Glutamatergic neuron (in vitro differentiated cells): ENCODE results near the gene MFAP5. TPM values are rescaled to one million over a fixed set of nuclear protein-coding genes. Genes with fewer than 3 reads are reported as not detected.

Experiments used
- DNase-seq: peaks from one replicate; pipeline ENCODE4 v3.0.0; 2022
- H3K27ac Mint-ChIP-seq: one replicate; pipeline ENCODE4 v1.8.0; 2020; ENCODE audit warnings: mild to moderate bottlenecking, mixed read lengths, inconsistent platforms; ENCODE audit not compliant: unreplicated experiment
- H3K27me3 Mint-ChIP-seq: one replicate; pipeline ENCODE4 v1.8.0; 2020; ENCODE audit warnings: mild to moderate bottlenecking, moderate library complexity, mixed read lengths, inconsistent platforms; ENCODE audit not compliant: unreplicated experiment
- H3K36me3 Mint-ChIP-seq: one replicate; pipeline ENCODE4 v1.8.0; 2020; ENCODE audit warnings: mild to moderate bottlenecking, mixed read lengths, inconsistent platforms; ENCODE audit not compliant: unreplicated experiment
- H3K4me1 Mint-ChIP-seq: one replicate; pipeline ENCODE4 v1.8.0; 2020; ENCODE audit warnings: mild to moderate bottlenecking, low read depth, mixed read lengths, inconsistent platforms; ENCODE audit not compliant: unreplicated experiment
- H3K4me3 Mint-ChIP-seq: one replicate; pipeline ENCODE4 v1.8.0; 2020; ENCODE audit warnings: mild to moderate bottlenecking, mixed read lengths, inconsistent platforms; ENCODE audit not compliant: unreplicated experiment
- H3K9me3 Mint-ChIP-seq: one replicate; pipeline ENCODE4 v1.8.0; 2020; ENCODE audit warnings: mild to moderate bottlenecking, moderate library complexity, mixed read lengths, inconsistent platforms; ENCODE audit not compliant: unreplicated experiment
- total RNA-seq: library from RNA; stranded (reverse); fragmentation: NEBNext Ultra II Directional; extraction: Animal tissue kit (Norgen Biotek cat#: 25700); gene quantifications from one replicate; pipeline ENCODE4 v1.2.1, GENCODE V29; 2021; ENCODE audit not compliant: unreplicated experiment
- TF ChIP-seq, protein P1 (sequence below): fragments of 200-600 bp; sonication (generic); IDR thresholded peaks from one replicate; pipeline ENCODE4 v1.5.0; 2021; ENCODE audit not compliant: partially characterized antibody, unreplicated experiment

The MFAP5 gene
- total RNA-seq, 1 donor from 2014 or later: not detected

DNA sequence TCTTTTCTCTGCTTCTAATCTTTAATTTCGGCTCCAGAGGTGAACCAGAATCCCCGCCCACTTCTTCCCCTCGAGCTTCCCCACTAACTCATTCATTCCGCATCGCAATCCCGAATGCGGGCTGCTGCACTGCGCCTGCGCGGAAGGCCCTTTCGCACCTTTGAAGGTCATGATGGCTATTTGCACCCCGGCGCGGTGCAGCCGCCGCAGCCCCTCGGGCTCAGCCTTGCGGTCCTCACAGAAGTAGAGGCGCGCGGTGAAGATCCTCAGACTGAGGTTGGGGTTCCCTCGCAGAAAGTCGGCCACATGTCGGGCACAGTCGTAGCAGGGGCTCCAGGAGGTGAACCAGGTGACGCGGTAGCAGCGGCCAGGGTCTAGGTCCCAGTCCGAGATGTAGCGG, 57.6 kb downstream of the MFAP5 start:
- no peaks in the 10 kb centered on the region for H3K4me1 Mint-ChIP-seq
- H3K27ac Mint-ChIP-seq: no peak overlapping the region
- H3K9me3 Mint-ChIP-seq: peaks cover 3% of the 10 kb centered on the region
- no peak for DNase-seq
- TF ChIP-seq, protein P1, sequence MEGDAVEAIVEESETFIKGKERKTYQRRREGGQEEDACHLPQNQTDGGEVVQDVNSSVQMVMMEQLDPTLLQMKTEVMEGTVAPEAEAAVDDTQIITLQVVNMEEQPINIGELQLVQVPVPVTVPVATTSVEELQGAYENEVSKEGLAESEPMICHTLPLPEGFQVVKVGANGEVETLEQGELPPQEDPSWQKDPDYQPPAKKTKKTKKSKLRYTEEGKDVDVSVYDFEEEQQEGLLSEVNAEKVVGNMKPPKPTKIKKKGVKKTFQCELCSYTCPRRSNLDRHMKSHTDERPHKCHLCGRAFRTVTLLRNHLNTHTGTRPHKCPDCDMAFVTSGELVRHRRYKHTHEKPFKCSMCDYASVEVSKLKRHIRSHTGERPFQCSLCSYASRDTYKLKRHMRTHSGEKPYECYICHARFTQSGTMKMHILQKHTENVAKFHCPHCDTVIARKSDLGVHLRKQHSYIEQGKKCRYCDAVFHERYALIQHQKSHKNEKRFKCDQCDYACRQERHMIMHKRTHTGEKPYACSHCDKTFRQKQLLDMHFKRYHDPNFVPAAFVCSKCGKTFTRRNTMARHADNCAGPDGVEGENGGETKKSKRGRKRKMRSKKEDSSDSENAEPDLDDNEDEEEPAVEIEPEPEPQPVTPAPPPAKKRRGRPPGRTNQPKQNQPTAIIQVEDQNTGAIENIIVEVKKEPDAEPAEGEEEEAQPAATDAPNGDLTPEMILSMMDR: no peak
- no peaks in the 10 kb centered on the region for H3K36me3 Mint-ChIP-seq
- H3K4me3 Mint-ChIP-seq: no peak overlapping the region
- H3K27me3 Mint-ChIP-seq: peaks cover 2% of the 10 kb centered on the region

DNA sequence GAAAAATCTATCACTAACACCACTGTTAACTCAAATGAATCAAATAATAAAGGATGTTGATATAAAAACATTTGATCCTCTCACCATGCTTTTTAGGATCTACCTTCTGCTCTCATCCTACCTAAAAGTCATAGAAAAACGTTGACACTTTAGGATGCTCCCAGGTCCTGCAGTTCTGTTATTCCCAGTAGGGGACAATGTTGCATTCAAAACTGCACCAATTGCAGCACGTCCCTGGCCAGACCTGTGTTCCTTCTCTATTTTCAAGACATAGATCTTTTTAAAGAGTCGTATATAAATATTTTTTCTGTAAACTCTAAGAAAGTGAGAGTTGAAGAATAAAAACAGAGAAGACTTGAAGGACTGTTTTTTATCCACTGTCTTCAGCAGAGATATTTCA, 58.8 kb downstream of the MFAP5 start:
- Mint-ChIP-seq H3K36me3 (no peaks in the 10 kb centered on the region), H3K27ac (no peak overlapping the region), H3K4me3 (no peak overlapping the region), H3K9me3 (peaks cover 3% of the 10 kb centered on the region), H3K4me1 (no peaks in the 10 kb centered on the region), H3K27me3 (peaks cover 2% of the 10 kb centered on the region)
- TF ChIP-seq, protein P1: no peak
- no peak for DNase-seq

DNA sequence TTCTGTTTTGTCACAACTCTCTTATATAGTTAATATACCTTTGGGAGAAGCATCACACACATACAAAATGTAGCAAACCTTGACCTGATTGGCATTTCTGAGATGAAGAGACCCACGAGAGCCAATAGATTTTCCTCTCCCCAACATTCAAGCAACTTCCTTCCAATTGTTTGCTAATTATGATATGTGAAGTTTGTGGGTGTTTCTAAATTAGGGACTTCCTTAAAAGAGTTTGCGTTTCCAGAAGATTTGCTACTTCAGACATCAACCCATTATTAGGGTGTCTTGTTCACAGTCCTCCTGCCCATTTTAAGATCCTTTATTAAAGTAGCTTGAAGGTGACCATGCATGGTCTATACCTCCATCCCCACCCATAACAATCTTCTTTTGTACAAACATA, 59.3 kb downstream of the MFAP5 start:
- no peak for DNase-seq
- Mint-ChIP-seq H3K36me3 (no peaks in the 10 kb centered on the region), H3K4me1 (no peaks in the 10 kb centered on the region), H3K4me3 (no peak overlapping the region), H3K27ac (no peak overlapping the region), H3K27me3 (peaks cover 2% of the 10 kb centered on the region), H3K9me3 (peaks cover 3% of the 10 kb centered on the region)
- TF ChIP-seq, protein P1: no peak

GRCh38 chr12:8596561-8596960, 66.1 kb downstream of the MFAP5 start:
- Mint-ChIP-seq H3K27me3 (no peaks in the 10 kb centered on the region), H3K4me1 (no peaks in the 10 kb centered on the region), H3K4me3 (no peak overlapping the region), H3K27ac (no peak overlapping the region), H3K36me3 (no peaks in the 10 kb centered on the region), H3K9me3 (peaks cover 2% of the 10 kb centered on the region)
- TF ChIP-seq, protein P1: no peak
- no peak for DNase-seq

Other genes starting within 250 kb of the MFAP5 start
- not detected for gene CLEC6A, start 206.9 kb downstream of the MFAP5 start, total RNA-seq
- gene CLEC4D, start 149.3 kb downstream of the MFAP5 start, total RNA-seq: not detected
- gene CLEC4E, start 121.9 kb downstream of the MFAP5 start, total RNA-seq: not detected
- not detected for gene AICDA, start 50.0 kb downstream of the MFAP5 start, total RNA-seq
- 55.7 TPM for gene RIMKLB, start 35.2 kb upstream of the MFAP5 start, total RNA-seq
- not detected for gene A2ML1, start 159.8 kb upstream of the MFAP5 start, total RNA-seq